ENCODE data around the gene PARL. TPM values are rescaled to one million over a fixed set of nuclear protein-coding genes. Genes with fewer than 3 reads are reported as not detected.

PARL gene
- total RNA-seq, 4 donors from 2014 or later = 47.6 to 66.6 (median 55.7) TPM

DNA sequence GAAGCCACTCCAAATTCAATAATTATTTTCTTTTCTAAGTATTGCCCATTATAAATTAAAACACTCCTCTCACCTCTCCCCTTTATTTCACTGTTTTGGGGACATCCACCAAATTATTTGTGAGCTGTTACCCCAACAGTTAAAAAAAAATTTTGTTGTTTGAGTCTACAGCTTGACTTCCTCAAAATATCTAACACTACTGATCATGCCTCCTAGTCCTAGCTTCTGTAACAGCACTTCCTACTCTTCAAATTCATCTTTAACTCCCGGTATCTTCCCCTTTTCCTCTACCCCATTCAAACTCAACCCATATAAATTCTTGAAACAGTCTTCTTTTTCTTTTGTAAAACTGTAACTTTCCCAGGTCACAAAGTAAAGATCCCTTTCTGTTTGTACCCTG, 15.9 kb downstream of the PARL start:
- peaks cover 0 to 18% (median 0%) of the 10 kb centered on the region in 4 donors for H3K4me1 ChIP-seq
- H3K4me3 ChIP-seq = no peak overlapping the region
- TF ChIP-seq, protein P1, sequence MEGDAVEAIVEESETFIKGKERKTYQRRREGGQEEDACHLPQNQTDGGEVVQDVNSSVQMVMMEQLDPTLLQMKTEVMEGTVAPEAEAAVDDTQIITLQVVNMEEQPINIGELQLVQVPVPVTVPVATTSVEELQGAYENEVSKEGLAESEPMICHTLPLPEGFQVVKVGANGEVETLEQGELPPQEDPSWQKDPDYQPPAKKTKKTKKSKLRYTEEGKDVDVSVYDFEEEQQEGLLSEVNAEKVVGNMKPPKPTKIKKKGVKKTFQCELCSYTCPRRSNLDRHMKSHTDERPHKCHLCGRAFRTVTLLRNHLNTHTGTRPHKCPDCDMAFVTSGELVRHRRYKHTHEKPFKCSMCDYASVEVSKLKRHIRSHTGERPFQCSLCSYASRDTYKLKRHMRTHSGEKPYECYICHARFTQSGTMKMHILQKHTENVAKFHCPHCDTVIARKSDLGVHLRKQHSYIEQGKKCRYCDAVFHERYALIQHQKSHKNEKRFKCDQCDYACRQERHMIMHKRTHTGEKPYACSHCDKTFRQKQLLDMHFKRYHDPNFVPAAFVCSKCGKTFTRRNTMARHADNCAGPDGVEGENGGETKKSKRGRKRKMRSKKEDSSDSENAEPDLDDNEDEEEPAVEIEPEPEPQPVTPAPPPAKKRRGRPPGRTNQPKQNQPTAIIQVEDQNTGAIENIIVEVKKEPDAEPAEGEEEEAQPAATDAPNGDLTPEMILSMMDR (IDR thresholded peaks at IDR 0.05) = no peak
- TF ChIP-seq EP300 (IDR thresholded peaks at IDR 0.05) (no peak), POLR2A (IDR thresholded peaks at IDR 0.05) (no peak)
- H3K36me3 ChIP-seq = peaks cover 0 to 42% (median 14%) of the 10 kb centered on the region in 3 donors
- DNase-seq (ENCODE audit: low spot score in 2 of 2) = no peak
- no peak overlapping the region for H3K27ac ChIP-seq
- WGBS, 2 donors = 71 to 95% methylated on average over 1 of the region's 1 CpG
- H3K9me3 ChIP-seq = no peaks in the 10 kb centered on the region
- no peaks in the 10 kb centered on the region for H3K27me3 ChIP-seq

DNA sequence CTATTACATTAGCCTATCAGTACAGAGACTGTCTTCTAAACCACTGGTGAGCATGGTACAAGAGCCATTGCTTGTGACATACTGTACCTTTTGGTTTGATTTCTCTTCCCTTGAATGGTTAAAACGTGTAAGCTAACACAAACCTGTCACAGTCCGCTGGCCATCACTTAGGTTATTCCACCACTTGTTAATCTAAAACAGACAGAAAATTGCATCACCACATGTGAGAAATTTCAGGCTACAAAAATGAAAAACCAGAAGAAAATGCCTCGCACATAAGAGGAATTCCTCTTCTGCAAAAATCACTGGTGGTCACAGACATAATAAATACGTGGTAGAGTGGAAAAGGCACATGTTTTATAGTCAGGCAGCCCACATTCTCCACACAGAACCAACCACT, 22.1 kb downstream of the PARL start:
- no peak for DNase-seq (ENCODE audit: low spot score in 2 of 2)
- H3K27ac ChIP-seq = no peak overlapping the region
- no peak overlapping the region for H3K4me3 ChIP-seq
- peaks cover 5 to 93% (median 30%) of the 10 kb centered on the region in 3 donors for H3K36me3 ChIP-seq
- TF ChIP-seq EP300 (IDR thresholded peaks at IDR 0.05) (no peak), POLR2A (IDR thresholded peaks at IDR 0.05) (no peak)
- TF ChIP-seq, protein P1 (IDR thresholded peaks at IDR 0.05) = no peak
- no peaks in the 10 kb centered on the region for H3K27me3 ChIP-seq
- H3K9me3 ChIP-seq = no peaks in the 10 kb centered on the region
- no peaks in the 10 kb centered on the region for H3K4me1 ChIP-seq
- 72 to 73% methylated on average over 4 of the region's 4 CpGs for WGBS, 2 donors

DNA sequence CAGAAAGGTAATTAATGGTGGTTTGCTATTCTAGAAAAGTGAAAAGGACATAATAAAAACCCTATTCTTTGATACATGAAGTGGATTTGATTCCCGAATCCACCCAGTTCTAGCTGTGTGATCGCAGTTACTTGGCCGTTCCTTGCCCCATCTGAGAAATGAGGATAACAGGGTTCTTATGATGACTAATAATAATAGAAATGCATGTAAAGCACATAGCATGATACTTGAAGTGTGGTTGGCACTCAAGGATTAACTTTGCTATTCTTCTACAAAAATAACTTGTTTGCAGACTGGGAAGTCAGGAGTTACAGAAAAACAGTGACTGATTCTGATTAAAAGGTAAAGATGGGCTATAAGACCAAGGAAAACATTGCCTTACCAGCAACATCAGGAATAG, 26.8 kb downstream of the PARL start:
- Histone ChIP-seq H3K4me3 (no peak overlapping the region), H3K27me3 (no peaks in the 10 kb centered on the region), H3K4me1 (no peaks in the 10 kb centered on the region), H3K27ac (no peak overlapping the region), H3K9me3 (no peaks in the 10 kb centered on the region), H3K36me3 (peaks cover 4 to 79% (median 16%) of the 10 kb centered on the region in 3 donors)
- 90 to 92% methylated on average over 3 of the region's 3 CpGs for WGBS, 2 donors
- DNase-seq (ENCODE audit: low spot score in 2 of 2) = no peak
- TF ChIP-seq POLR2A (IDR thresholded peaks at IDR 0.05) = no peak
- TF ChIP-seq EP300 (IDR thresholded peaks at IDR 0.05) = no peak

GRCh38 chr3:183854318-183855035, 30.2 kb downstream of the PARL start:
- DNase-seq (ENCODE audit: low spot score in 2 of 2) = no peak
- Histone ChIP-seq H3K4me1 (no peaks in the 10 kb centered on the region), H3K27me3 (no peaks in the 10 kb centered on the region), H3K27ac (no peak overlapping the region), H3K4me3 (no peak overlapping the region), H3K36me3 (peaks cover 0 to 58% (median 0%) of the 10 kb centered on the region in 3 donors), H3K9me3 (no peaks in the 10 kb centered on the region)
- 87 to 89% methylated on average over 4 of the region's 4 CpGs for WGBS, 2 donors
- TF ChIP-seq, protein P1 (IDR thresholded peaks at IDR 0.05) = no peak
- no peak for TF ChIP-seq EP300 (IDR thresholded peaks at IDR 0.05)
- no peak for TF ChIP-seq POLR2A (IDR thresholded peaks at IDR 0.05)

DNA sequence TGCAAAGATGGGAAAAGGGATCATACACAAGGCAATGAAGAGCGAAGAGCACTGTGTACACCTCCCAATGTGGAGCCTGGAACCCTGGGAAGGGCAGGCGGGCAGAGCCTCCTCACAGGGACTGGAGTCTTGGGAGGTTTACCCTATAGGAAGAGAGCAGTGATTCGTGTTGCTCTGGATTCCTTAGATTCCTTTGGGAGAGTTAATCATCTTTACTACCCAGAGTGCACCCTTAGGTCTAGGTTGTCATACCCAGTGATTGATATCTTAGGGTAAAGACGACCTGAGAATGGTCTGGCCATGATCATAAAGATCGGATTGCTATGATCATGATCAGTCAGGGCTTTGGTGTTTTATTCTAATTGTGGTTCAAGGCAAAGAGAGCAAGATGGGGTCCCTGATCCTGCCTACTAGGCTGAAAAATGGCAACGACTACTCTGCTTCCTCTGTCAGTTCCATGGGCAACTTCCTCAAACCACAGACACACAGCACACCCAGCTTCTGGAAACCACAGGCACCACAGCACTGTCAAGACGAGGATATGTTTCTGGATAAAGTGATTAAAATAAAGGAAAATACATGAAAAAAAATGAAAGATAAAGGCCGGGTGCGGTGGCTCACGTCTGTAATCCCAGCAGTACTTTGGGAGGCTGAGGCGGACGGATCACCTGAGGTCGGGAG, 38.9 kb downstream of the PARL start:
- H3K4me3 ChIP-seq = no peak overlapping the region
- WGBS, 2 donors = 78 to 82% methylated on average over 13 of the region's 13 CpGs

More for the DNA sequence above, 38.9 kb downstream of the PARL start:
- H3K36me3 ChIP-seq = peaks cover 0 to 72% (median 3%) of the 10 kb centered on the region in 3 donors
- no peaks in the 10 kb centered on the region for H3K9me3 ChIP-seq
- H3K4me1 ChIP-seq = no peaks in the 10 kb centered on the region
- TF ChIP-seq EP300 (IDR thresholded peaks at IDR 0.05) (no peak), POLR2A (IDR thresholded peaks at IDR 0.05) (no peak)
- TF ChIP-seq, protein P1 (IDR thresholded peaks at IDR 0.05) = no peak
- H3K27me3 ChIP-seq = no peaks in the 10 kb centered on the region
- no peak overlapping the region for H3K27ac ChIP-seq
- no peak for DNase-seq (ENCODE audit: low spot score in 2 of 2)

All from tibial nerve (tissue), 4 donors.